Stomach (tissue), 4 donors: Measurements from ENCODE around the gene AGFG1.
"Not testable (repeated sequence)": the region's sequence is repeated elsewhere in the genome, so short reads cannot be mapped to it uniquely, and the experiment has no call there.

Experiments used
- EP300 ChIP-seq: sonication (generic); formaldehyde crosslinking; IDR thresholded peaks from one replicate; pipeline ENCODE4 v1.6.1; 2017; ENCODE audit warnings: antibody characterized with exemption
- POLR2A ChIP-seq, 4 donors: fragments of 450-650 bp; IDR thresholded peaks; one replicate each; pipeline ENCODE4 v1.6.1; 2016; ENCODE audit warnings: antibody characterized with exemption in 4 of 4, control low read depth in 2 of 4, mild to moderate bottlenecking in 1 of 4, moderate library complexity in 1 of 4
- POLR2AphosphoS5 ChIP-seq, 3 donors: sonication (generic); formaldehyde crosslinking; IDR thresholded peaks; one replicate each; pipeline ENCODE4 v1.6.1; 2016; ENCODE audit warnings: antibody characterized with exemption in 3 of 3
- TF ChIP-seq, protein P1 (sequence below), 7 experiments: fragments of 450-650 bp in 4 of 7; fragments of 200-600 bp in 3 of 7; sonication (generic) in 3 of 7; IDR thresholded peaks; one replicate each; pipeline ENCODE4 v1.5.1; 2016 to 2019; ENCODE audit warnings: antibody characterized with exemption in 7 of 7, control low read depth in 2 of 7, mild to moderate bottlenecking in 1 of 7

DNA sequence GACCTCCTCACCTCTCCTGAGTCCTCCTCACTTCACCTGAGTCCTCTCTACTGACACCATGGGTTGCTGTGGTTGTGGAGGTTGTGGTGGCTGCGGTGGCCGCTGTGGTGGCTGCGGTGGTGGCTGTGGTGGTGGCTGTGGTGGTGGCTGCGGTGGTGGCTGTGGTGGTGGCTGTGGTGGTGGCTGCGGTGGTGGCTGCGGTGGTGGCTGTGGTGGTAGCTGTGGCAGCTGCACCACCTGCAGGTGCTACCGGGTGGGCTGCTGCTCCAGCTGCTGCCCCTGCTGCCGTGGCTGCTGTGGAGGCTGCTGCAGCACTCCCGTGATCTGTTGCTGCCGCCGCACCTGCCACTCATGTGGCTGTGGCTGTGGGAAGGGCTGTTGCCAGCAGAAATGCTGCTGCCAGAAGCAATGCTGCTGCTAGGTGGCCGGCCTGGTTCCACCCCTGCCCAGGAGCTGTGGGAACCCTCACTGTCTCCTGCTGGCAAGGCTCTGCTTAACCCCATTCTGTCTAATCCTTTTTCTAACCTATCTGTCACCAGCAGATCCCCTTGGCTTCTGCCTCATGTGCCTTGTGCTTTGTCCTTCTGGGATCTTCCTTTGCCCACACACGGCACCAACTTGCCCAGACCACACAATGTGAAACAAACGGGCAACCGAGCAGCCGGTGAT is 127.0 kb downstream of the AGFG1 start, which contains the start of gene SCYGR2:
- TF ChIP-seq, protein P1, sequence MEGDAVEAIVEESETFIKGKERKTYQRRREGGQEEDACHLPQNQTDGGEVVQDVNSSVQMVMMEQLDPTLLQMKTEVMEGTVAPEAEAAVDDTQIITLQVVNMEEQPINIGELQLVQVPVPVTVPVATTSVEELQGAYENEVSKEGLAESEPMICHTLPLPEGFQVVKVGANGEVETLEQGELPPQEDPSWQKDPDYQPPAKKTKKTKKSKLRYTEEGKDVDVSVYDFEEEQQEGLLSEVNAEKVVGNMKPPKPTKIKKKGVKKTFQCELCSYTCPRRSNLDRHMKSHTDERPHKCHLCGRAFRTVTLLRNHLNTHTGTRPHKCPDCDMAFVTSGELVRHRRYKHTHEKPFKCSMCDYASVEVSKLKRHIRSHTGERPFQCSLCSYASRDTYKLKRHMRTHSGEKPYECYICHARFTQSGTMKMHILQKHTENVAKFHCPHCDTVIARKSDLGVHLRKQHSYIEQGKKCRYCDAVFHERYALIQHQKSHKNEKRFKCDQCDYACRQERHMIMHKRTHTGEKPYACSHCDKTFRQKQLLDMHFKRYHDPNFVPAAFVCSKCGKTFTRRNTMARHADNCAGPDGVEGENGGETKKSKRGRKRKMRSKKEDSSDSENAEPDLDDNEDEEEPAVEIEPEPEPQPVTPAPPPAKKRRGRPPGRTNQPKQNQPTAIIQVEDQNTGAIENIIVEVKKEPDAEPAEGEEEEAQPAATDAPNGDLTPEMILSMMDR (IDR thresholded peaks at IDR 0.05): not testable (repeated sequence)
- not testable (repeated sequence) for TF ChIP-seq EP300; POLR2A (IDR thresholded peaks at IDR 0.05); POLR2AphosphoS5 (IDR thresholded peaks at IDR 0.05)
